HT-29 (cell line): ENCODE measurements around the gene CNRIP1. TPM values are rescaled to one million over a fixed set of nuclear protein-coding genes. Genes with fewer than 3 reads are reported as not detected.
"Not testable (repeated sequence)": the region's sequence is repeated elsewhere in the genome, so short reads cannot be mapped to it uniquely, and the experiment has no call there.

Source experiments
- DNase-seq: peaks from one replicate; pipeline ENCODE4 v3.0.0-alpha.2; 2015; ENCODE audit warnings: low spot score
- total RNA-seq: library from RNA; depleted of rRNA; stranded (reverse); fragments of >200 nt; shearing (Covaris generic); gene quantifications from 2 replicates; pipeline ENCODE4 v1.2.3, GENCODE V29; 2014

Gene CNRIP1
- total RNA-seq, 1 experiment from 2014 or later: not detected

DNA sequence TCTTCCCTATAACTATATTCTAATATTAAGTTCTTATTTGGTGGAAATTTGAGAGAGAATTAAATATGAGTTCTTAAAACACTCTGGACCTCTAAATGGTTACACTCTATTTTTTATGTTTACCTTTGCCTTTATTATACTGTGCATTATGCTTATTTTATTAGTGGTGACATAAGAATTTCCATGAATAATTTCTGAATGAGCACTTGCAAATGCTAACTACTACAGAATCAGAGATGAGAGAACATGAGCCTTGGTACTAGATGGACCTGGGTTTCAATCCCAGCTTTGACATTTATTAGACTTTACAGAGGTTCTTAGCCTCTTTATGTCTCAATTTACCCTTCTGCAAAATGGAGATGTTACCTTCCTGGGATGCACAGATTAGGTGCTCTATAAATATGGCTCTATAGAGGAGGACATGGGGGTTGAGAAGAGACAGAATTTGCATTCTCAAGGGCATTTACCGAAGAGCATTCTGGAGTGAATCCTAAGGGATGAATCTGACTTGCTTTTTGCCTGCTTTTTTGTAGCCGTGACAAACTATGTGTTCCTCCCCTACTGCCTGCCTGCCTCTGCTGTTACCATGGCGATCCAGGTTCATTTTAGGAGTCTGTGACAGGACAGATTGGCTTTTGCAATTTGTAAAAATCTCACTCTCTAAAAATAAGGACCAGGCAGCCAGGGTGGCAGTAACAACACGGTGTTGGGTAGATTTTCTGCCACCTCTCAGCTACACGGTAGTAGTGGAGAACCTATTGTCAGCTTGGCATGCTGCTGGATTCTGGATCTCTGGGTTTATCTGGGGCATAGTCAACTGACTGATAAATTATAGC lies 20.7 kb upstream of the CNRIP1 start:
- DNase-seq: no peak

DNA sequence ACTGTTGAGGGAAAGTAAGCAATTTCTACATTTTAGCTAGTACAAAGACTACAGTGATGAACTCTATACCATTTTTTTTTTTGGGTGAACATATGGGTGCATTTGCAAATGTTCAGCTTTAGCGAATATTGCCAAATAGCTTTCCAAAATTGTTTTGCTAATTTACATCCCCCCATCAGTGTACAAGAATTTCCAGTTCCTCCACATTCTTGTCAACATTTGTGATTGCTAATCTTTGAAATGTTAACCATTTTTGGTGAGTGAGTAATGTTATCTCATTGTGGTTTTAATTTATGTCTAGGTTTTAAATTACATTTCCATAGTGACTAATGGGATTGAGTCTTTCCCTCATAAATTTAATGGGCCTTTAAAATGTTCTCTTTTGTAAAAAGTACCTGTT lies 16.4 kb upstream of the CNRIP1 start:
- DNase-seq: no peak

DNA sequence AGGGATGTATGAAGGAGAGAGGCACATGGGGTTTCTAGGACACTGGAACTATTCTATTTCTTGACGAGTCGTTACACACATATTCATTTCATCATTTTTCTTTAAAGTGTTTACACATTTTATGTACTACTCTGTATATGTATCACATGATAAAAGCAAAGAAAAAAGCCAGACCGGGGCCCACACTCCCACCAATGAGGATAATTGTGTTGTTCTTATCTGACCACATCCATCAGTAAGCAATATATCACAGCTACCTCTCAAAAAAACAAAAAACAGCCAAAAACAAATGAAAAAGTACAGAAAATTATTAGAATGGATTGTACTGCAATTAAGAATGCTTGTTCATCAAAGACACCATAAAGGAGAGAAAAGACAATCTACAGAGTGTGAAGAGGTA lies 14.2 kb upstream of the CNRIP1 start:
- DNase-seq: no peak

DNA sequence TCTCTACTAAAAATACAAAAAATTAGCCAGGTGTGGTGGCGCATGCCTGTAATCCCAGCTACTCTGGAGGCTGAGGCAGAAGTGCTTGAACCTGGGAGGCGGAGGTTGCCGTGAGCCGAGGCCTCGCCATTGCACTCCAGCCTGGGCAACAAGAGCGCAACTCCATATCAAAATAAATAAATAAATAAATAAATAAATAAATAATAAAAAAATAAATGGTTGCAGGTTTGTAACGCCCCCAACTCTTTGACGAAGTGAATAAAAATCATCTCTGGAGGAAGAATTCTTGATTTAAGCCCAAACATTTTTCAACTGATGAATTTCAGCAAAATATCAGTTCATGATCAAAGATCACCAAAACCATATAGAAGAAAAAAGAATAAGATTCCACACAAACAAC lies 13.3 kb upstream of the CNRIP1 start:
- DNase-seq: no peak

DNA sequence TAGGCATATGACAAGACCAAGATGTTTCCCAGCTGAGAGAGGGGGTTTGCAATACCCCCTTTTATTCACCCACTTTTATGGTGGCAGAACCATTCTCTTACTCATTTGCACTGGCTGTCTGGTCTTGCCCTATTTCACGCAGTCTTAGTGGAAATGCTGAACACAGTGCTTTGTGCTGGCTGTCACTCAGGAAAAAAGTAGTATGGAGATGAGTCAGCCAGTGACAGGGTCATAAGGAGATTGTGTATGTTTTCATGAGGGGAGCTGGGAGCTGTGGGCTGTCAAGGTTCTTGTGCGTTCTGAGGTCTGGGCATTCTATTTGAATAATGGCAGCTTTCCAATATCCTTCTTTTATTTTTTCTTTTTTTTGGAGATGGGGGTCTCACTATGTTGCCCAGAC lies 10.9 kb upstream of the CNRIP1 start:
- no peak for DNase-seq

DNA sequence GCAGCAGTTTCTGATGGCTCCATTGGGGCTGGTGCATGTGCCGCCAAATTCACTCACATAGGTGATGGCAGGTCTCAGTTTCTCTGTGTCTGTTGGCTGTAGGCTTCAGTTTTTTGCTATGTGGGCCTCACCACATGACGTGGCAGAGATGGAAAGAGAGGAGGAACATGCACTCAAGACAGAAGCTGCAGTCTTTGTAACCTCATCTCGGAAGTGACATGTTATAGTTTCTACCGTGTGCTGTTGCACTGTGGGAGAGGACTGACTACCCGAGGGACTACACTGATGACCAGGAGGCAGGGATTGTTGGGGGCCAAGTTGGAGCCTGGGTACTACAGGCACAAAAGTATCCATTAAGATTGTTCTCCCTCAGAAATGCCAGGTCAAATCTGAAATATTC lies 9.2 kb upstream of the CNRIP1 start:
- no peak for DNase-seq

DNA sequence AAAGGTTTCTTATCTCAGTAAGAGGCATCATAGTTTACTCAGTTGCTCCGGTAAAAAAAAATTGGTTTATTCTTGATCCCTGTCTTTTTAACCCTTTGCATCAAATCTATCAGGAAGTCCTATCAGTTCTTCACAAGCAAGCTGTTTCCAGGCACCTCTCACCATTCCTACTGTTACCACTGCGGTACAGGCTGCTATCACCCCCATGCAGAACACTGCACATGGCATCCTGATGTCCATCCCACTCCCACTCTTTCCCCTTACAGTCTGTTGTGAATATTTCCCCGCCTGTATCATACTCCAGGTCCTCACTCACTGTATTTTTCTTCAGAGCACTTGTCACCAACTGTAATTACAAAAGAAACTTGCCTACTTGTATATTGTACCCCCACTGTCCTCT lies 5.3 kb upstream of the CNRIP1 start:
- DNase-seq: no peak

DNA sequence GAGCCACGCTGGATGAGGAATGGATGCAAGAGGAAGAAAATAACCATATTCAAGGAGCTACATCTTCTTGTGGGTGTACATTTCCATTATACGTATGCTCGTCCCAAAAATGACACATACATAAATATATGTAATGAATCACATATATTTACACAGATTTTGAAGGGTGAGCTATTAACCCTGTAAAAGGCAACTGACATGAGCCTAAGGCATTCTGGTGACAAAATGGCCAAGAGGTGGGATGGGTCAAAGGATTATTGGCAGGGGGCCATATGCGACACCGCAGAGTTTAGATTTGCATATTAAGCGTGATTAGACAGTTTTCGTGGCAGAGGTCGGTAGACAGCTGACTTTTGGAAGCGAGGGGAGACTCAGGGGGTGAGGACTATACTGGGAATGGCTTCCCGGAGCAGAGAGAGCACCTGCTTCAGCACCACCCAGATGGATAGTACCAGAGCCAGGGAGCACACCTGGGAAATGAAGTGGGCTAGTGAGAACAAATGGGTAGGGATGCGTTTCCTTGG lies 431 bp upstream of the CNRIP1 start:
- DNase-seq: no peak

DNA sequence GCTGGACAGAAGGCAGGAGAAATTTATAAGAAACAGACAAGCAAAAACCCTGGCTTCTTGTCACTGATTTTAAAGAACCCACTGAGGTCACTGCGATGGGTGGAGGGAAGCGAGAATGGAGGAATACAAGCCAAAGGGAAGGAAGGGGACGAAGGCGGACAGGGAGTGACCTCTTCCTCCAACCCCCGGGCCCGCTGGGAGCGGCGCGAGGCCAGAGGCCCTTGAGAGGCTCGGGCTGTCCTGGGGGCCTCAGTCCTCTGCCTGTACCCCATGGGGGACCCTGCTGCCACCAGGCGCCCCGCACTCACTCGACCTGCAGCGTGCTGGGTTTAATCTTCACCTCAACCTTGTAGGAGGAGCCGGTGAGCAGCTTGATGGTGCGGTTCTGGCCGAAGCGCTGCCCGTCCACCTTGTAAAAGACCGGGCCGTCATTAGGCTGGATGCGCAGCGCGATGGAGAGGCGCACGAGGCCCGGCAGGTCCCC lies 793 bp downstream of the CNRIP1 start:
- DNase-seq: no peak

DNA sequence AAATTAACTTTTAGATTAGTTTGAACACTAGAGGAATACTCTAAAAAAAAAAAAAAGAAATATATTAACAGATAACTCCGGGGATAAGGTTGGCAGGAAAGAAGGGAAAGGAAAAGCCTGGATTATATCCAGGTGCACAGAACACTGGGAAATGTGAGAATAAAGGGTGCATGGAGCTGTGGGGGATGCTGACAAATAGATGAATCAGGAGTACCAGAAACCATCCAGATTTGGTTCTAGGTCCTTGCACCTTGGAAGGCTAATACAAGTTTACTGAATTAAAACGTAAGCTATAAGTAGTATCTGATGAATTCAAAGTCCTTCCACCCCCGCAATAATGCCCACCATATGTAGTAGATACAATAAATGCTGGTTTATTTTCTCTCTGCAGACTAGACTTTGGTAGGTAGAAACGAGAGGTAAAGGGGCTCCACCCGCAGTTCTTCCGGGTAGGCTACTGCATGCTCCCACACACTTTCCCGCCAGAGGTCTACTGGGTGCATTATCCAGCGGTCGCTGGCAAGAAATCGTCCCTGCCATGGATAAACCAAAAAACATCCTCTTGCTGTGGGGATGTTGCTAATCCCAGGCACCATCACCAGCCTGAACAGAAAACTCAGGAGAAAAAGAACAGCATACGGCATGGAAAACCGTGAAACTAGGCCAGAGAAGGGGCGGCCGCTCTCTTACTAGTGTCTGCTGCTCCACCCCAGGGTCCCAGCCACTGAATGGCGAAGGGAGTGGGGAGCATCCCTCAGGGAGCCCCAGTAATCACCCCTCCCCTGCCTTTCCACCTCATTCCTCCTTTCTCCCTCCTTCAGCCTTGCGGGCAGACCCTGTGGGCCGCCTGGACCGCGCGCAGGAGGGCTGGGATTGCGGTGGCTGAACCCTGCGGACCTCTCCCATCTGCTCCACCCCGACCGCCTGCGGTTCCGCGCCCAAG lies 1.5 kb downstream of the CNRIP1 start:
- DNase-seq: no peak

DNA sequence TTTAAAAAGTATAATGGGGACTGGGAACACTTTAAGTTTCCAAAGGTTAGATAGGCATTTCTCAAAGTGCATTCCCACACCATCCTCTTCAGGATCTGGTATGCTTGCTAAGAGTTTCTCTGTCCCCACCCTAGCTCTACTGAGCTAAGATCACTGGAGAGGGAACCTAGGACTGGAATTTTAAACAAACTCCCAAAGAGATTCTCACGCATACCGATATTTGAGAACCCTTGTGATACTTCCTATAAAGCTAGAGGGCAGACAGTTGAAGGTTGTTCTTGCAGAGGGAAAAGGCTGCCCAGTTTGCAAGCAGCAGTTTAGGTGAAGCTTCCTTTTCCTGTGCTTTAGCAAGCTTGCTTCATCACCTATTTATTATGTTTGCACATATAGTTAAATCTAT lies 3.6 kb downstream of the CNRIP1 start:
- DNase-seq: no peak

DNA sequence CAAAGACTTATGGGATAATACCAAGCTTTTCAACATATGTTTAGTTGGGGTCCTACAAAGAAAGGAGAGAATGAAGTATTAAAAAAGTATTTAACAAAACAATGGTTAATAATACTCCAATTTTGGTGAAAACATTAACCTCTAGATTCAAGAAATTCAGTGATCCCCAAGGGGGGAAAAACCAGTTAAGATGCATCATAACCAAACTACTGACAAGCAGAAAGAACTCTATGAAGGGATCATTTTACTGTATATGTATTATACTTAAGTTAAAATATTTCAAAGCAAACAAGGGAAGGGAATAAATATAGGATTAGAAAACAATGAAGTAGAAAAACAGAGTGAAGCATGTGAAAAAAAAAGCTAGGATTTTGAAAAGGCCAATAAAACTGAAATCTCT lies 8.7 kb downstream of the CNRIP1 start:
- no peak for DNase-seq

DNA sequence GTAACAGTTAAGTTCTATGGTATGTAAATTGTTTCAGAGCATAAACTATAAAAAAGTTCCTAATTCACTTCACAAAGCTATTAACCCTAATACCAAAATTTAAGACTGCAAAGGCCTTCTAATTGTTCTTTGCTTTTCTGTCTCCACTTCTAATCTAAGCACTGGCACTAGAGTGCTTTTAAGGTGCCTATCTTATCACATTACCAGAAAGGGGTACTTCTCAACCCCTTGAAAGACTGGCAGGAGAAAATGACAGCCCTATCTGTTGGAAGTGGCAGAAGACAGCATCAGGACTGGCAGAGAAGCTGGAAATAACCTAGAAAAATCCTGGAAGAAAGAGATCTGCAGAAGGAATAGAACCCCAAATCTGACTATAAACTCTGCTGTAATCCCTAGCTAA lies 10.3 kb downstream of the CNRIP1 start:
- no peak for DNase-seq

DNA sequence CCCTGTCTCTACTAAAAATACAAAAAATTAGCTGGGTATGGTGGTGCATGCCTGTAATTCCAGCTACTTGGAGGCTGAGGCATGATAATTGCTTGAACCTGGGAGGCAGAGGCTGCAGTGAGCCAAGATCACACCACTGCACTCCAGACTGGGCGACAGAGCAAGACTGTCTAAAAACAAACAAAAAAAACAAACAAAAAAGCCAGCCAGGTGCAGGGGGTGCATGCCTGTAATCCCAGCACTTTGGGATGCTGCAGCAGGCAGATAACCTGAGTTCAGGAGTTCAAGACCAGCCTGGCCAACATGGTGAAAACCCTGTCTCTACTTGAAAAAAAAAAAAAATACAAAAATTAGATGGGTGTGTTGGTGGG lies 15.9 kb downstream of the CNRIP1 start:
- not testable (repeated sequence) for DNase-seq

DNA sequence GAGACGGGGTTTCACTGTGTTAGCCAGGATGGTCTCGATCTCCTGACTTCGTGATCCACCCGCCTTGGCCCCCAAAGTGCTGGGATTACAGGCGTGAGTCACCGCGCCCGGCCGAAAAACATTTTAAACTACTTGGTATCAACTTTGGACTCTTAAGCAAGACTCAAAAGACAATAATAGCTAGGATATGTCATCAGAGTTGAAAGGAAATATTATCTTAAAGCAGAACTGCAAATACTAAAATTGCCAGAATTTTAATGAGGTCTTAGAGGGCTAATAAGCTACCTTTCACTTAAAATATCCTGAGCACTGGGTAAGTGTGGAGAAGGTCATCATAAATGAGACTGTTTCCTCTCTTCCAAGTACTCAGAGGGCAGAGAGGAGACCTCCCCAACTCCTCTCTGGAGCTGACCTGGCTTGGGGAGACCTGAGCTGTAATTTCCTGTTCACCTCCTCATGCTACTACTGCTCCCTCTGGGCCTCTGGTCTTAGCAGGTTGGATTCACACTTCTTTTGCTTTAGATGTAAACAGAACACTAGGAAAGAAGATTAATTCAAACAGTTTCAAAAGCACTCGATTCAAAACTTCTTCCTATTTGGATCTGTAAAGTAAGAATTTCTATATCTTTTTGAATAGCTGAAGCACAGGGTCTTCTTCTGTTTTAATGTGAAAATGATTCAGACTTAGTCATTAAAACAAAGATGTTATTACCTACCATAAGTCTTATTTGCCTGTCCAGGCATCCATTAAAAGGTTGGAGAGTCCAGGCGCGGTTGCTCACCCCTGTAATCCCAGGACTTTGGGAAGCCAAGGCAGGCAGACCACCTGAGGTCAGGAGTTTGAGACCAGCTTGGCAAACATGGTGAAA lies 16.5 kb downstream of the CNRIP1 start:
- DNase-seq: no peak

DNA sequence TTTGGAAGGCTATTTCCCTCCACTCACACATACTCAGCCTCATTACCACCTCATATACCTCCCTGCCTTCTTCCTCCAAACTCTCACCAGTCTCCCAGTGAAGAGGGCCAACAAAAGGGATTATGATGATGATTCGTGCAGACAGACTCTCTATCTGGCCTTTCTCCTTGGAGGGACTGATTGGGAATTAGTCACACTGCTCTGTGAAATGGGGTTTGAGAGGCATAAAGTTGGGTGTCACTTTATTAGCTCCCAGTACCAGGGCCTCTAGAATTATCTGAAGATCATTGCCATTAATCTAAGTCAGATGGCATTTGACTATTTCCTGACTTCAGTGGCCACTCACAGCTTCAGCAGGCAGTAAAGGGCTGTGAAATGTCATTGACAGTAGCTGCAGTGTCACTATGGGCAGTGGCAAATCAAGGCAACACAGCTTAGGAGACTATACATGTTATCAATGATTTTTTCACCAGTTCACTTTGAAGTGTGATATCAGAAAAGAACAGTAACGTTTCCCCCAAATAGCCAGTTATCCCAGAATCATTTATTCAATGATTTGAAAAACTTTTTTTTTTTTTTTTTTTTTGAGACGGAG lies 17.4 kb downstream of the CNRIP1 start:
- DNase-seq: no peak

DNA sequence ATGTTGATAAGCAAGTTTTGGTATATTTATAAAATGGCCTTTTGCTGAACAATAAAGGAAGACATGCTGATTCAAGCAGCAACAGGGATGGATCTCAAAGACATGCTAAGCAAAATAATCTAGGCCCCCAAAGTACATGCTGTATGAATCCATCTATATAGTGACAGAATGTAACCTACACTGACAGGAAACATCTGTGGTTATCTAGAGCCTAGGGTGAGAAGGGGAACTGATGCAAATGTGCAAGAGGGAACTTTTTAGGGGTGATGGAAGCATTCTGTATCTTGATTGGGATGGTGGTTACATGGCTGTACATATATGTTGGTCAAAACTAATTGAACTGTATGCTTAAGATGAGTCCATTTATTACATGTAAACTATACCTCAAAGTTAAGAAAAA lies 24.2 kb downstream of the CNRIP1 start:
- DNase-seq: no peak

DNA sequence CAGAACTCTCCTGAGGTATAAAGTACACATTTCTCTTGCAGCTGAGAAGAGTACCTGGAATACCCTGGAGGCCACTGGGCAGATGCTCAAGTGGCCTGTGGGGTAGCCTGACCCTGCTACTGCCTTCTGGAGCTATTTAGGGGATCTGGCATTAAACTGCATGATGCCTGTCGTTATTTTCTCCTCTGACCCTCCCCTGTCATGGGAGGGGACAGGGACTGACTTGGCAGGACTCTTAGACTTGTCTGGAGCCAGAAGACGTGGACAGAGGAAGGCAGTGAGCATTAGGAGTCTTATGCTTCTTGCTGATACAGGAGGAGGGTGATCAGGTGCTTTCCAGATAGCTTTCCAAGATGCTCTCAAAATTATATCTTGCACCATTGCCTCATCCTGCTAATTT lies 24.8 kb downstream of the CNRIP1 start:
- DNase-seq: no peak

DNA sequence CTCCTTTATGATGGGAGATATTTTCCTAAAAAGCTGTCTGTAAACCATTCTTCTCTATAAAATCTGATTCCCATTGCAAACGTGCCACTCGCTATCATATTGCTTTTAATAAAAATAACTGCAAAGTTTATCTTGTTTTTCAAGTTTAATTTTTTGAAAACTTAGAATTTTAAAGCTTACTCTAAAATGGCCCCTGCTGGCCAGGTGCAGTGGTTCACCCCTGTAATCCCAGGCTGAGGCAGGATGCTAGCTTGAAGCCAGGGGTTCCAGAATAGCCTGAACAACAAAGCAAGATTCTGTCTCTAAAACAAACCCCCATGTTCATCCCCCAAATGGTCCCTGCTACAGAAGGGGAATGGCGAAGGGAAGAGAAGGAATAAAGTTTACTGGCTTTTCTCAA lies 25.6 kb downstream of the CNRIP1 start:
- no peak for DNase-seq

DNA sequence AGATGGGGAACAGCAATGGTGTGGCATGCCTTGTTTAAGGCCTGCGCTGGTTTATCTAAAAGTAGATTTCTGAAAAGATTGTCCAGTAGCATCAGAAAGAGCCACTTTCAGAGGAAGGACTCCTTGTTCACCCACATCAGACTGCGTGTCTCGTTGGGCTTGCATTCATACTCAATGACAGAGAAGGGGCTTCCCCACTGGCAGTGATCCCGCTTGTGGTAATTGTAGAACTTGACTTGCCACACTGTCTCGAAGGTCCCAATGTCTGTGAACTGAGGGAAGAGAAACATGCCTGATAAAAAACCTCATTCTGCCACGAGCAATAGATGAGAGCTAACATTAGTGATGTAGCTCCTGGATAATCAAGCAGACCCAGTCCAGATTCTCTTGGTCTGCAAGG lies 26.0 kb downstream of the CNRIP1 start:
- DNase-seq: no peak

DNA sequence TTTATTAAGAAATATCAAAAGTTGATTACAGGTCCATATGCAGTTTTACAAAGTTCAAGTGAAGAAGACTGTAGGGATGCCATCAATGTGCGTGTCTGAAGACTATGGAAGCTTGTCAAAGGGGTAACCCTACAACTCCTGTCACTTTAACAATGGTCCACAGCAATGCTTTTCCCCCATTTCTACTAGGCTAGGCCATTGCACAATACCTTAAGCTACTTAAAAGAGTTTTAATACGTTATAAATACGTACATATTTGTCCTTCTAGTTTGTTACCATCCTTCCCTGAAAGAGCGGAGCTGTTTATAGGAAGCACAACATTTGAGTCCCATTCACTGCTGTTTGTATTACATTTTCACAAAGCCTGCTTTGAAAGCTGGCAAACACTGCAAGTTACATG lies 26.7 kb downstream of the CNRIP1 start:
- no peak for DNase-seq
